Tibial nerve (tissue), 4 donors: Measurements from ENCODE around the gene CRISPLD2.

Source experiments
- EP300 ChIP-seq, 2 donors: sonication (generic); formaldehyde crosslinking; IDR thresholded peaks; one replicate each; pipeline ENCODE4 v1.6.1; 2017; ENCODE audit warnings: antibody characterized with exemption in 2 of 2, mild to moderate bottlenecking in 1 of 2
- POLR2A ChIP-seq, 2 donors: fragments of 450-650 bp; IDR thresholded peaks; one replicate each; pipeline ENCODE4 v1.6.1; 2017; ENCODE audit warnings: antibody characterized with exemption in 2 of 2, mild to moderate bottlenecking in 2 of 2, moderate library complexity in 2 of 2
- TF ChIP-seq, protein P1 (sequence below), 5 experiments: fragments of 200-600 bp in 3 of 5; fragments of 450-650 bp in 2 of 5; sonication (generic) in 3 of 5; IDR thresholded peaks; one replicate each; pipeline ENCODE4 v1.5.1; 2016 to 2019; ENCODE audit warnings: antibody characterized with exemption in 5 of 5, mild to moderate bottlenecking in 3 of 5, moderate library complexity in 2 of 5

DNA sequence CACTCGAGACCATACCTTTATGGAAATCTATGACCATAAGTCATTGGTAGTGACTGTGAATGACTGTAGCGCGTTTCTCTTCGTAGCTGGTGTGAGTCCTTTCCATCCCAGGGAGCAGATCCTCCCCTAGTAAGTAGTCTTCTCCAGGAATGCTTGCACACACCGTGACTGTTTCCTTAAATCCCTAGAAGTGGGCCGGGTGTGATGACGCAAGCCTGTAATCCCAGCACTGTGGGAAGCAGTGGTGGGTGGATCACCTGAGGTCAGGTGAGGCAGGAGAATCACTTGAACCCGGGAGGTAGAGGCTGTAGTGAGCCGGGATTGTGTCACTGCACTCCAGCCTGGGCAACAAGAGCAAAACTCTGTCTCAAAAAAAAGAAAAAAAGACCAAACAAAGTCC, 70.6 kb downstream of the CRISPLD2 start:
- TF ChIP-seq, protein P1, sequence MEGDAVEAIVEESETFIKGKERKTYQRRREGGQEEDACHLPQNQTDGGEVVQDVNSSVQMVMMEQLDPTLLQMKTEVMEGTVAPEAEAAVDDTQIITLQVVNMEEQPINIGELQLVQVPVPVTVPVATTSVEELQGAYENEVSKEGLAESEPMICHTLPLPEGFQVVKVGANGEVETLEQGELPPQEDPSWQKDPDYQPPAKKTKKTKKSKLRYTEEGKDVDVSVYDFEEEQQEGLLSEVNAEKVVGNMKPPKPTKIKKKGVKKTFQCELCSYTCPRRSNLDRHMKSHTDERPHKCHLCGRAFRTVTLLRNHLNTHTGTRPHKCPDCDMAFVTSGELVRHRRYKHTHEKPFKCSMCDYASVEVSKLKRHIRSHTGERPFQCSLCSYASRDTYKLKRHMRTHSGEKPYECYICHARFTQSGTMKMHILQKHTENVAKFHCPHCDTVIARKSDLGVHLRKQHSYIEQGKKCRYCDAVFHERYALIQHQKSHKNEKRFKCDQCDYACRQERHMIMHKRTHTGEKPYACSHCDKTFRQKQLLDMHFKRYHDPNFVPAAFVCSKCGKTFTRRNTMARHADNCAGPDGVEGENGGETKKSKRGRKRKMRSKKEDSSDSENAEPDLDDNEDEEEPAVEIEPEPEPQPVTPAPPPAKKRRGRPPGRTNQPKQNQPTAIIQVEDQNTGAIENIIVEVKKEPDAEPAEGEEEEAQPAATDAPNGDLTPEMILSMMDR (IDR thresholded peaks at IDR 0.05), result no peak
- no peak for TF ChIP-seq EP300 (IDR thresholded peaks at IDR 0.05)
- TF ChIP-seq POLR2A (IDR thresholded peaks at IDR 0.05), result no peak
